Mucosa of rectum (tissue), 2 donors: ENCODE results near the gene CT45A1.
"Not testable (repeated sequence)": the region's sequence is repeated elsewhere in the genome, so short reads cannot be mapped to it uniquely, and the experiment has no call there.

Experiments
- H3K27ac ChIP-seq, 2 donors: one replicate each; pipeline ENCODE4 v1.7.0; 2013; ENCODE audit warnings: inconsistent platforms in 2 of 2, low read depth in 2 of 2, low read length in 2 of 2
- H3K27me3 ChIP-seq, 2 donors: one replicate each; pipeline ENCODE4 v1.7.0; 2013; ENCODE audit warnings: low read length in 2 of 2; ENCODE audit not compliant: control insufficient read depth in 2 of 2, insufficient read depth in 2 of 2
- H3K36me3 ChIP-seq, 2 donors: one replicate each; pipeline ENCODE4 v1.7.0; 2013; ENCODE audit warnings: low read length in 2 of 2; ENCODE audit not compliant: control insufficient read depth in 2 of 2, insufficient read depth in 2 of 2
- H3K4me1 ChIP-seq, 2 donors: one replicate each; pipeline ENCODE4 v1.7.0; 2013; ENCODE audit warnings: low read length in 2 of 2, mild to moderate bottlenecking in 1 of 2; ENCODE audit not compliant: control insufficient read depth in 2 of 2, insufficient read depth in 2 of 2
- H3K4me3 ChIP-seq, 2 donors: one replicate each; pipeline ENCODE4 v1.7.0; 2013; ENCODE audit warnings: low read length in 2 of 2
- H3K9ac ChIP-seq, 2 donors: one replicate each; pipeline ENCODE4 v1.7.0; 2013; ENCODE audit warnings: low read length in 2 of 2, low read depth in 1 of 2, mild to moderate bottlenecking in 1 of 2
- H3K9me3 ChIP-seq, 2 donors: one replicate each; pipeline ENCODE4 v1.7.0; 2013; ENCODE audit warnings: low read length in 2 of 2; ENCODE audit not compliant: control insufficient read depth in 2 of 2
- donor health status: healthy.
- donor health status: Normal muscosa, but diverticular disease.

CT45A1 gene, protein sequence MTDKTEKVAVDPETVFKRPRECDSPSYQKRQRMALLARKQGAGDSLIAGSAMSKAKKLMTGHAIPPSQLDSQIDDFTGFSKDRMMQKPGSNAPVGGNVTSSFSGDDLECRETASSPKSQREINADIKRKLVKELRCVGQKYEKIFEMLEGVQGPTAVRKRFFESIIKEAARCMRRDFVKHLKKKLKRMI

DNA sequence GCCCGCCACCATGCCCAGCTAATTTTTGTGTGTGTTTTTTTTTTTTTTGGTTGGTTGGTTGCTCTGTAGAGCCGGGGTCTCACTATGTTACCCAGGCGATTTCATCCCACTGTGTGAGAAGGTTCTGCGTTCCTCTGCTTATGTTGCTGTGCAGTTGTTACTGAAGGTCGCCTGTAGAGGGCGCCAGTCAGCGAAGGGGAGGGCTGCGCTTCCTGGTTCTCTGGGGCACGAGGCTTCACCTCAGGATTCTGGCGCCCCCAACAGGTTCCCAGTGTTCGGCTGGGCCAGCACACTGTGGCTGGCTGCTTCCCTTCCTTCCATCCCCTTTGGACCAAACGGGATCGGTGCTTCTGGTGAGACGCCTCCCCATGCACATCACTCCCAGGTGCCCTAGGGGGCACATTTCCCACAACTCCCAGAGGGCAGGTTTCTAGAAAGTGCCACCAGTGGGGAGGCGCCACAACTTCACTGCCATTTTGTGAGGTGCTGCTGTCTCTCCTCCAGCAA lies at the start of gene CT45A1:
CT45A1 (plus strand) TSS at position 457 of the 507 bp plus-strand sequence. CDS start 5,302 bp downstream, outside the sequence.
- not testable (repeated sequence) for H3K9ac ChIP-seq

DNA sequence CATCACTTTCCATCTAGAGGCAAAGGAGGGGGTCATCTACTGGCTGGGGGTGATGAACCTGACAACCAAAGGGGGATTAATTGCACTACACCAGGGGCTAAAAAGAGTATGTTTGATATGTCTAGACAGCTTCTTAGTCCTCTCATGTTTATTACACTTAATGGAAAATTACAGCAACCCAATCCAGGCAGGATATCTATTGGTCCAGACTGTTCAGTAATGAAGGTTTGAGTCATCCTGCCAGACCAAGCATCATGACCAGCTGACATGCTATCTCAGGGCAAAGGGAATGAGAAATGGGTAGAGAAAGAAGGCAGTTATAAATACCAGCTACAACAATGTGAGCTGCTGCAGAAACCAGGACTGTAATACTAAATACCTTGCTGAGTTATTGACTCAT lies 40.5 kb upstream of the CT45A1 start:
- not testable (repeated sequence) for H3K9me3 ChIP-seq, H3K4me1 ChIP-seq, H3K27ac ChIP-seq, H3K27me3 ChIP-seq, H3K9ac ChIP-seq, H3K36me3 ChIP-seq, H3K4me3 ChIP-seq

More for the DNA sequence above, at the start of gene CT45A1:
- not testable (repeated sequence) for H3K4me1 ChIP-seq, H3K36me3 ChIP-seq, H3K4me3 ChIP-seq, H3K27me3 ChIP-seq, H3K27ac ChIP-seq, H3K9me3 ChIP-seq

DNA sequence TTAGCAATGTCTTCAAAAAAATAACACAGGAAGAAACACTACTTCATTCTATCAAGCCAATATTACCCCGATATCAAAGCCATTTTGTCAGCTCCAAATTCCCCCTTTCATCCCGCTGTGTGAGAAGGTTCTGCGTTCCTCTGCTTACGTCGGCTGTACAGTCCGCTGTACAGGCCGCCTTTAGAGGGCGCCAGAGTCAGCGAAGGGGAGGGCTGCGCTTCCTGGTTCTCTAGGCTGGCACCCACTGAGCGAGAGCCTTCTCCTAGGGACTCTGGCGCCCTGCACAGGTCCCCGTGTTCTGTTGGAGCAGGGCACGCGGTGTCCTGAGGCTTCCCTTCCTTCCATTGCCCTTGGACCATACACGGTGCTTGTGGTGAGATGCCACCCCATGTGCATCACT lies 25.3 kb upstream of the CT45A1 start:
- no peaks in the 10 kb centered on the region for H3K36me3 ChIP-seq
- no peak overlapping the region for H3K4me3 ChIP-seq
- no peaks in the 10 kb centered on the region for H3K4me1 ChIP-seq
- no peak overlapping the region for H3K27ac ChIP-seq
- no peaks in the 10 kb centered on the region for H3K9me3 ChIP-seq
- no peaks in the 10 kb centered on the region for H3K27me3 ChIP-seq
- H3K9ac ChIP-seq = no peak overlapping the region

DNA sequence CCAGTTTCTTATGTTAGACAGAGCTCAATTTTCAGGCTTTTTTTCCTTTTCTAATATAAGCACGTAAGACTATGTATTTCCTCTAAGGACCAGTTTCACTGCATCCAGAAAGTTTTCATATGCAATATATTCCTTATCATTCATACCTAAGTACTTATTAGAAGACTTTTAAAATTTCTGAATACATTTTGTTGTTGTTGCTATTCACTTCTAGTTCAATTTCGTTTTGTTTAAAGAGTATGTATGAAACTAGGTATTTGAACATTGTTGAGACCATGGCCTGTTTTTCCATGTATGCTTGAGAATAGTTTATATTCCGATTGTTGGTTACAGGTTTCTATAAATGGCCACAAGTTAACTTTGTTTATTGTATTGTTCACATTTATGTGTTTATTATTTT lies 18.0 kb upstream of the CT45A1 start:
- Histone ChIP-seq H3K4me3 (no peak overlapping the region), H3K27me3 (no peaks in the 10 kb centered on the region), H3K4me1 (no peaks in the 10 kb centered on the region)

DNA sequence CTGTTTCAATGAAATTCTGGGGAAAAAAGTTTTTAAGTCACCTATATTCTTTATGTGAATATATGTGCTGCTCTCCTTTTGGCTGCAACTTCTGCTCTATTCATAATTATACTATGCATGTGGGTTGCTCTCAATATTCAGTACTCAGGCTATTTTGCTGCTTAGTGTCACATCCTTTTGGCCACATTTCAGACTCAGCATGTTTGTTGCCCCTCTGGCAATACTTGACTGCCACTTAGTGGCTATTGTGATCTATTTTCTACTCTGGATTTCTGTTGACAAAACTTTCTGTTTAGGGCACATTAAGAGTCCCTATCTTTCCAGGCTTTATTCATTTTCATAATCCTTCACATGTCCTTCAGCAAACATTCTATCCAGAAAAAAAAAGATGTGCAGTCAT lies 15.8 kb upstream of the CT45A1 start:
- H3K27me3 ChIP-seq = no peaks in the 10 kb centered on the region
- H3K9ac ChIP-seq = no peak overlapping the region
- no peaks in the 10 kb centered on the region for H3K36me3 ChIP-seq
- H3K27ac ChIP-seq = no peak overlapping the region
- H3K9me3 ChIP-seq = no peaks in the 10 kb centered on the region
- no peak overlapping the region for H3K4me3 ChIP-seq
- no peaks in the 10 kb centered on the region for H3K4me1 ChIP-seq

More for the DNA sequence above, 18.0 kb upstream of the CT45A1 start:
- H3K36me3 ChIP-seq = no peaks in the 10 kb centered on the region
- H3K9ac ChIP-seq = no peak overlapping the region
- no peaks in the 10 kb centered on the region for H3K9me3 ChIP-seq
- no peak overlapping the region for H3K27ac ChIP-seq

DNA sequence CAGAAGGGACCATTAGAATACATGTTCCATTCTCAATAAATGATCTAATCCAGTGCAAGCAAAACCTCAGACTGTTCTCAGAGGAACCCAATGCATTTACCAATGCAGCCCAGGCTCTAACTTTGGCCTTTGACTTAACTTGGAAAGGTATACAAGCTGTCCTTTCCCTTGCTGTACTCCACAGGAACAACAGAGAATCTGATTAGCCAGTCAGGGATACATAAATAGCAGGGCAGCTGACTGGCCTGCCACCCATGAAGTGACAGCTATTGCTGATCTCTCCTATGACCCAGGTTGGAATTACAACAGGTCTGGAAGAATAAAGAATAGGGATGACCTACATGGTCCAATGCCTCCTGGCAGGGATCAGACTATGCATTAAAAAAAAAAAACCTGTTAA lies 14.5 kb upstream of the CT45A1 start:
- no peaks in the 10 kb centered on the region for H3K4me1 ChIP-seq
- no peaks in the 10 kb centered on the region for H3K27me3 ChIP-seq
- H3K27ac ChIP-seq = no peak overlapping the region
- H3K4me3 ChIP-seq = no peak overlapping the region
- H3K9ac ChIP-seq = no peak overlapping the region
- H3K9me3 ChIP-seq = no peaks in the 10 kb centered on the region
- no peaks in the 10 kb centered on the region for H3K36me3 ChIP-seq

DNA sequence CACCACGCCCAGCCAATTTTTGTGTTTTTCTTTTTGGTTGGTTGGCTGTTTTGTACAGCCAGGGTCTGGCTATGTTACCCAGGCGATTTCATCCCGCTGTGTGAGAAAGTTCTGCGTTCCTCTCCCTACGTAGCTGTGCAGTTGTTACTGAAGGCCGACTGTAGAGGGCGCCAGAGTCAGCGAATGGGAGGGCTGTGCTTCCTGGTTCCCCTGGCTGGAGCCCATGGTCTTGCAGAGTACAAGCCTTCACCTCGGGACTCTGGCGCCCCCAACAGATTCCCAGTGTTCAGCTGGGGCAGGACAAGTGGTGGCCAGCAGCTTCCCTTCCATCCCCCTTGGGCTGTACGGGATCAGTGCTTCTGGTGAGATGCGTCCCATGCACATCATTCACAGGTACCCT lies 5.6 kb upstream of the CT45A1 start:
- H3K4me3 ChIP-seq = no peak overlapping the region
- no peaks in the 10 kb centered on the region for H3K4me1 ChIP-seq
- H3K36me3 ChIP-seq = no peaks in the 10 kb centered on the region
- no peaks in the 10 kb centered on the region for H3K27me3 ChIP-seq
- no peaks in the 10 kb centered on the region for H3K9me3 ChIP-seq
- H3K27ac ChIP-seq = no peak overlapping the region
- no peak overlapping the region for H3K9ac ChIP-seq

DNA sequence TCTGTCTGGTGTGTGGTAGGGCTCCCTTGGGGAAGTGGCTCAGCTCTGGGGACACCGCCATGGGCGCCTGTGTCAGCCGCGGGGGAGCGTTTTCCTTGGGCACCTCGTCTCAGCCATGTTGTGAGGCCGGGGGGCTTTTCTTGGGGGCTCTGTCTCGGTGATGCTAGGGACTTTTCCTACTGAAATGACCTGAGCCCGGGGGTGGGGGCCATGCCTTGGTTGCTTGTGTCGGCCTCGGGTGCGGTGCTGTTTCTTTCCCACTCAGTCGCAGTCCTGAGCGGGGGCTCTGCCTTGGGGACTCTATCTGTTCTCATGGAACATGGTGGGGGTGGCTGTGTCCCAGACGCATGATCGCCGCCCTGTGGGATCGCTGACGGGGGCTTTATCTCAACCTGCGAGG lies 356 bp downstream of the CT45A1 start:
- H3K27me3 ChIP-seq = no peaks in the 10 kb centered on the region
- H3K36me3 ChIP-seq = no peaks in the 10 kb centered on the region
- no peaks in the 10 kb centered on the region for H3K9me3 ChIP-seq
- no peaks in the 10 kb centered on the region for H3K4me1 ChIP-seq
- H3K9ac ChIP-seq = no peak overlapping the region
- no peak overlapping the region for H3K27ac ChIP-seq
- no peak overlapping the region for H3K4me3 ChIP-seq

DNA sequence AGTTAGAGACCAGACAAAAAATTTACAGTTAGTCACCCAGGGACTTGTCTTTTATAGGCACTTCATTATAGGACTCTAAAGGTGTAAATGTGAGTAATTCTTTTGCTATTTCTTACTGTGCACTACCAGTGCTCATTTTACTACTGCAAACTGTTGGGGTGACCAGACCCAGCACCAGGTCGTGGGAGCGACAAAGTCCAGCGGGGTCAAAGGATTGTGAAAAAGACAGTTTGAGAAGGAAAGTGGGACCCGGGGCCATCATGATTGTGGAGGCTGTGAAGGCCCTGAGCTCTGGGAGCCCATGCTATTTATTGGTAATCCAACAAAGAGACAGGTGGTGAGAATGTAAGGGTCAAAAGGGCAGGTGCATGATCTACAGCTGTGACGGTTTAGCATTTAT lies 21.2 kb downstream of the CT45A1 start:
- H3K27ac ChIP-seq, H3K9me3 ChIP-seq, H3K4me3 ChIP-seq, H3K36me3 ChIP-seq, H3K9ac ChIP-seq, H3K4me1 ChIP-seq, H3K27me3 ChIP-seq: not testable (repeated sequence)

DNA sequence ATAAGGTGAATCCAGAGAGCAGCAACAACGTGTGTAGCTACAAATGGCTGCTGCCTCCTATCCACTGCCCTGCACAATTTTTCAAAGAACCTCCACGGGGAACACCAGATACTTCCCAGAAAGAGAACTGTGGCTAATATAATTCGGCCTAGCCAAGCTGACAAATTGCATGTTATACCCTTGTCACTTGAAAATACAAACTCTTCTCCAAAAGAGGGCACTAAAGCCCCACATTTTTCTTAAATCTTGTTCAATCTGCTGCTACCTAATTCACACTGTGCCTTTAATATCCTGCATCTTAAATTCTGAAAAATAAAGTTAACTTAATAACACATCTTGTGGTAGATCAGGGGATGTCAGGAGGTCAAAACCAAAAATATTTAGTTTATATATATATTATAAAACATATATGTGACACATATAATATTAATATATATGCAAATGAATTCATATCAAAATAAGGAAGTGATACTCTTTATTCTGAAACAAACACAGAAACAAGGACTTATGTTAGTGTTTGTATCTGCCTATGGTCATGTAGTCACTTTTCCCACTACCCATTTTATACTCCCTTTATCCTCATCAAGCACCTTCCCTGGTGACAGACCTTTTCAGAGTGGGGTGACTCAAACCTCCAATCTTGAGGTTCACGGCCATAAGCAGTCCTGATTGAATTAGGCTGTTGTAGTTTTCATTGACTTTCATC lies 24.1 kb downstream of the CT45A1 start:
- no peaks in the 10 kb centered on the region for H3K27me3 ChIP-seq
- H3K27ac ChIP-seq = no peak overlapping the region
- no peak overlapping the region for H3K4me3 ChIP-seq
- H3K9ac ChIP-seq = no peak overlapping the region
- H3K36me3 ChIP-seq = no peaks in the 10 kb centered on the region
- no peaks in the 10 kb centered on the region for H3K9me3 ChIP-seq
- H3K4me1 ChIP-seq = no peaks in the 10 kb centered on the region
